H1 (cell line): Measurements from ENCODE around the gene NR5A2. TPM values are rescaled to one million over a fixed set of nuclear protein-coding genes. Genes with fewer than 3 reads are reported as not detected.

Experiments
- CTCF ChIA-PET: fragments of 300-600 bp; sonication (Branson Sonifier 250); formaldehyde crosslinking; loops from one replicate; lab custom pipeline; 2021; ENCODE audit not compliant: partially characterized antibody; lab: Charles Lee
- POLR2A ChIA-PET: fragments of 300-600 bp; sonication (Branson Sonifier 250); formaldehyde crosslinking; loops from one replicate; lab custom pipeline; 2021; ENCODE audit warnings: inconsistent platforms; ENCODE audit not compliant: partially characterized antibody; lab: Charles Lee
- DNase-seq, 2 experiments: peaks; one replicate each; pipeline versions ENCODE4 v3.0.0 to v3.0.0-alpha.2; 2010 to 2022; ENCODE audit warnings: low spot score in 2 of 2, low read depth in 1 of 2, mixed read lengths in 1 of 2
- FAIRE-seq: peaks from 2 replicates; lab custom pipeline; 2011; peaks lifted over from hg19 to GRCh38; lab: Jason Lieb, UNC
- H2AFZ ChIP-seq: 2 replicates; pipeline ENCODE4 v1.8.1; 2012; ENCODE audit warnings: low read length, inconsistent platforms
- H2AK5ac ChIP-seq: 2 replicates; pipeline ENCODE4 v1.6.1; 2013; ENCODE audit warnings: low read depth, low read length
- H2BK120ac ChIP-seq: replicated peaks from 2 replicates; pipeline ENCODE3; 2013; ENCODE audit warnings: low read depth, low read length, inconsistent platforms
- H2BK12ac ChIP-seq: 2 replicates; pipeline ENCODE4 v1.6.1; 2013; ENCODE audit warnings: low read depth, low read length
- H2BK15ac ChIP-seq: 2 replicates; pipeline ENCODE4 v1.6.1; 2013; ENCODE audit warnings: low read length
- H2BK20ac ChIP-seq: 2 replicates; pipeline ENCODE4 v1.6.1; 2013; ENCODE audit warnings: low read length
- H2BK5ac ChIP-seq: 2 replicates; pipeline ENCODE4 v1.6.1; 2013; ENCODE audit warnings: low read depth, low read length
- H3K14ac ChIP-seq: 2 replicates; pipeline ENCODE4 v1.6.1; 2013; ENCODE audit warnings: inconsistent platforms; ENCODE audit not compliant: insufficient read length
- H3K18ac ChIP-seq: 2 replicates; pipeline ENCODE4 v1.6.1; 2013; ENCODE audit warnings: low read length; ENCODE audit errors: extremely low read depth
- H3K23ac ChIP-seq: 2 replicates; pipeline ENCODE4 v1.6.1; 2013; ENCODE audit warnings: inconsistent platforms; ENCODE audit not compliant: insufficient read length
- H3K23me2 ChIP-seq: 2 replicates; pipeline ENCODE4 v1.6.1; 2013; ENCODE audit warnings: low read depth, low read length
- H3K27ac ChIP-seq: 2 replicates; pipeline ENCODE4 v1.6.1; 2011; ENCODE audit warnings: low read depth, low read length, inconsistent platforms
- H3K27me3 ChIP-seq, 4 experiments: replicated peaks in 1 of 4; 1 replicate in 1 of 4; 2 replicates in 3 of 4; pipeline versions ENCODE4 v1.6.1 to v1.8.1; 2011 to 2013; ENCODE audit warnings: low read length in 3 of 4, mild to moderate bottlenecking in 3 of 4, inconsistent platforms in 2 of 4, mixed read lengths in 2 of 4, moderate library complexity in 1 of 4; ENCODE audit not compliant: control insufficient read depth in 3 of 4, insufficient read depth in 3 of 4; ENCODE audit errors: extremely low read depth in 1 of 4
- H3K36me3 ChIP-seq, 4 experiments: 2 replicates each; pipeline versions ENCODE4 v1.6.1 to v1.8.1; 2011 to 2013; ENCODE audit warnings: mild to moderate bottlenecking in 4 of 4, low read length in 3 of 4, moderate library complexity in 2 of 4, control low read depth in 1 of 4, inconsistent platforms in 1 of 4; ENCODE audit not compliant: insufficient read depth in 4 of 4, control insufficient read depth in 2 of 4
- H3K4ac ChIP-seq: replicated peaks from 2 replicates; pipeline ENCODE3; 2013; ENCODE audit warnings: low read length, low read depth, mixed read lengths, inconsistent platforms; ENCODE audit not compliant: insufficient read length
- H3K4me1 ChIP-seq, 4 experiments: replicated peaks in 1 of 4; 1 replicate in 1 of 4; 2 replicates in 3 of 4; pipeline versions ENCODE4 v1.6.1 to v1.8.1; 2011 to 2013; ENCODE audit warnings: low read length in 3 of 4, inconsistent platforms in 2 of 4, mixed read lengths in 1 of 4; ENCODE audit not compliant: insufficient read depth in 4 of 4, control insufficient read depth in 3 of 4
- H3K4me2 ChIP-seq, 2 experiments: 2 replicates each; pipeline versions ENCODE4 v1.6.1 to v1.8.1; 2011 to 2013; ENCODE audit warnings: low read depth in 2 of 2, low read length in 2 of 2, control low read depth in 1 of 2, inconsistent platforms in 1 of 2, mild to moderate bottlenecking in 1 of 2; ENCODE audit not compliant: insufficient read depth in 1 of 2
- H3K4me3 ChIP-seq, 4 experiments: fragments of 200-600, 300-600 bp in 1 of 4; sonication (generic), shearing (Covaris generic), sonication (Bioruptor Twin) in 1 of 4; 2 replicates each; pipeline versions ENCODE4 v1.5.1 to v1.8.1; 2011 to 2016; ENCODE audit warnings: low read length in 4 of 4, low read depth in 3 of 4, control low read depth in 2 of 4, inconsistent platforms in 2 of 4, mild to moderate bottlenecking in 2 of 4, mixed read lengths in 1 of 4, moderate library complexity in 1 of 4; ENCODE audit not compliant: insufficient read depth in 2 of 4; ENCODE audit errors: extremely low read depth in 1 of 4
- H3K56ac ChIP-seq: replicated peaks from 2 replicates; pipeline ENCODE3; 2013; ENCODE audit warnings: low read depth, mild to moderate bottlenecking, mixed read lengths, low read length, inconsistent platforms; ENCODE audit not compliant: insufficient read length
- H3K79me1 ChIP-seq: 2 replicates; pipeline ENCODE4 v1.6.1; 2013; ENCODE audit warnings: low read depth, low read length, control low read depth
- H3K79me2 ChIP-seq, 2 experiments: 2 replicates each; pipeline versions ENCODE4 v1.6.1 to v1.8.1; 2012 to 2013; ENCODE audit warnings: low read length in 2 of 2, mild to moderate bottlenecking in 2 of 2, inconsistent platforms in 1 of 2; ENCODE audit not compliant: insufficient read depth in 2 of 2, control insufficient read depth in 1 of 2
- H3K9ac ChIP-seq, 4 experiments: replicated peaks in 1 of 4; 1 replicate in 1 of 4; 2 replicates in 3 of 4; pipeline versions ENCODE4 v1.6.1 to v1.8.1; 2011 to 2013; ENCODE audit warnings: low read depth in 3 of 4, low read length in 3 of 4, control low read depth in 2 of 4, mild to moderate bottlenecking in 2 of 4, moderate library complexity in 2 of 4, inconsistent platforms in 1 of 4; ENCODE audit errors: extremely low read depth in 1 of 4
- H3K9me3 ChIP-seq, 2 experiments: 2 replicates each; pipeline versions ENCODE4 v1.6.1 to v1.8.1; 2012 to 2013; ENCODE audit warnings: mild to moderate bottlenecking in 2 of 2, moderate library complexity in 2 of 2, control low read depth in 1 of 2, inconsistent platforms in 1 of 2, low read depth in 1 of 2, low read length in 1 of 2, mixed read lengths in 1 of 2; ENCODE audit not compliant: insufficient read depth in 2 of 2
- H4K20me1 ChIP-seq, 2 experiments: replicated peaks in 1 of 2; 2 replicates each; pipeline versions ENCODE3 to v1.8.1; 2011 to 2013; ENCODE audit warnings: inconsistent platforms in 2 of 2, low read length in 2 of 2, mild to moderate bottlenecking in 1 of 2; ENCODE audit not compliant: insufficient read depth in 2 of 2, control insufficient read depth in 1 of 2
- H4K5ac ChIP-seq: 2 replicates; pipeline ENCODE4 v1.6.1; 2013; ENCODE audit warnings: low read length, low read depth, mixed read lengths, inconsistent platforms; ENCODE audit not compliant: insufficient read length
- H4K8ac ChIP-seq: 2 replicates; pipeline ENCODE4 v1.8.0; 2013; ENCODE audit warnings: mild to moderate bottlenecking, moderate library complexity, low read length, inconsistent platforms; ENCODE audit not compliant: insufficient read depth; ENCODE audit errors: extremely low read depth
- H4K91ac ChIP-seq: replicated peaks from 2 replicates; pipeline ENCODE3; 2013; ENCODE audit warnings: low read length, mixed read lengths, inconsistent platforms; ENCODE audit not compliant: insufficient read length
- BCL11A ChIP-seq, 2 experiments: IDR thresholded peaks; one replicate each; pipeline ENCODE4 v1.6.1; 2011; ENCODE audit warnings: low read depth in 2 of 2, low read length in 2 of 2, mild to moderate bottlenecking in 2 of 2
- CHD2 ChIP-seq: IDR thresholded peaks from 2 replicates; pipeline ENCODE4 v1.6.1; 2012; ENCODE audit warnings: low read length, improper control_type of control experiment
- E2F6 ChIP-seq: IDR thresholded peaks from 2 replicates; pipeline ENCODE4 v1.6.1; 2012; ENCODE audit warnings: inconsistent platforms
- EP300 ChIP-seq, 2 experiments: IDR thresholded peaks; 1 replicate in 1 of 2; 2 replicates in 1 of 2; pipeline ENCODE4 v1.6.1; 2011 to 2012; ENCODE audit warnings: low read depth in 2 of 2, low read length in 2 of 2, mild to moderate bottlenecking in 2 of 2, borderline replicate concordance in 1 of 2, inconsistent platforms in 1 of 2, moderate library complexity in 1 of 2
- KDM4A ChIP-seq: IDR thresholded peaks from one replicate; pipeline ENCODE4 v1.7.1; 2012; ENCODE audit warnings: low read depth, mild to moderate bottlenecking, moderate library complexity, low read length, inconsistent platforms; ENCODE audit not compliant: severe bottlenecking
- MAFK ChIP-seq: IDR thresholded peaks from 2 replicates; pipeline ENCODE4 v1.6.1; 2012; ENCODE audit warnings: low read depth, mild to moderate bottlenecking, improper control_type of control experiment, low read length
- MAX ChIP-seq: IDR thresholded peaks from 2 replicates; pipeline ENCODE4 v1.6.1; 2012; ENCODE audit warnings: inconsistent platforms
- TCF12 ChIP-seq: IDR thresholded peaks from 2 replicates; pipeline ENCODE4 v1.6.1; 2011; ENCODE audit warnings: low read depth, mild to moderate bottlenecking, low read length
- TEAD4 ChIP-seq: IDR thresholded peaks from 2 replicates; pipeline ENCODE4 v1.6.1; 2012; ENCODE audit warnings: low read depth, low read length, inconsistent platforms, mixed read lengths
- WGBS, 2 experiments: shearing (Covaris generic) in 1 of 2; methylation state at CpG; one replicate each; pipeline versions ENCODE4 v1.1.6 to v1.1.7; 2013 to 2015; ENCODE audit warnings: low lambda C conversion rate in 2 of 2, mixed read lengths in 2 of 2, inconsistent platforms in 1 of 2, low coverage in 1 of 2, missing lambda C conversion rate in 1 of 2; ENCODE audit not compliant: insufficient replicate concordance in 2 of 2, insufficient coverage in 1 of 2, insufficient read length in 1 of 2; ENCODE audit errors: extremely low coverage in 1 of 2, missing lambda C conversion rate in 1 of 2; 5-methylcytosine and 5-hydroxymethylcytosine counted together
- polyA plus RNA-seq, 7 experiments: library from polyadenylated mRNA; depleted of rRNA in 3 of 7; stranded (reverse) in 5 of 7; unstranded in 2 of 7; fragments of >200 nt in 5 of 7; fragments of 200-250 nt in 2 of 7; gene quantifications; 1 replicate in 5 of 7; 2 replicates in 1 of 7; 4 replicates in 1 of 7; pipeline versions ENCODE4 v1.2.1 to v1.2.3, GENCODE V29; 2011 to 2013; ENCODE audit warnings: missing spikeins in 2 of 7, mixed read lengths in 2 of 7
- total RNA-seq: library from RNA; stranded (reverse); fragmentation: NEBNext Ultra II Directional; extraction: Animal tissue kit (Norgen Biotek cat#: 25700); gene quantifications from 2 replicates; pipeline ENCODE4 v1.2.1, GENCODE V29; 2021

The NR5A2 gene
- total and polyA plus RNA-seq, 2 of the 8 experiments (the other 6 are each of a cell fraction or from before 2014, with no cell fraction given) = 1.7 to 11.6 TPM

DNA sequence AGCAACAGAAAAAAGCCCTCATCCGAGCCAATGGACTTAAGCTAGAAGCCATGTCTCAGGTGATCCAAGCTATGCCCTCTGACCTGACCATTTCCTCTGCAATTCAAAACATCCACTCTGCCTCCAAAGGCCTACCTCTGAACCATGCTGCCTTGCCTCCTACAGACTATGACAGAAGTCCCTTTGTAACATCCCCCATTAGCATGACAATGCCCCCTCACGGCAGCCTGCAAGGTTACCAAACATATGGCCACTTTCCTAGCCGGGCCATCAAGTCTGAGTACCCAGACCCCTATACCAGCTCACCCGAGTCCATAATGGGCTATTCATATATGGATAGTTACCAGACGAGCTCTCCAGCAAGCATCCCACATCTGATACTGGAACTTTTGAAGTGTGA is 20.7 kb downstream of the NR5A2 start:
- peak overlapping the region; percentile 2; the same call in 1 of the 2 replicates for H2AK5ac ChIP-seq
- H4K5ac ChIP-seq = peak overlapping the region; percentile 82
- peak overlapping the region; percentile 83 for H4K91ac ChIP-seq
- no peak overlapping the region for H2BK20ac ChIP-seq
- peak overlapping the region; percentile 85 for H2BK5ac ChIP-seq
- peak overlapping the region; percentile 6 to 50 (median 12); a peak in 5 of 8 replicates for H3K4me3 ChIP-seq
- ChIA-PET CTCF (interaction anchor here (0.6 to 1.2 kb wide), 2 partner anchors 364 to 891 kb away, joined by 3 to 4 read pairs; no protein-coding TSS in a partner anchor), POLR2A (interaction anchor here (0.6 to 3.1 kb wide), 6 partner anchors 11 to 456 kb away, joined by 3 to 36 read pairs (median 3); no protein-coding TSS in a partner anchor)
- no peak overlapping the region for H2BK15ac ChIP-seq
- peaks cover 0 to 10% (median 4%) of the 10 kb centered on the region in 4 experiments; a peak in 5 of 7 replicates for H3K27me3 ChIP-seq
- H4K8ac ChIP-seq = no peak overlapping the region
- peak overlapping the region in 1 of 4 experiments; percentile 22; a peak in 2 of 7 replicates for H3K9ac ChIP-seq
- peak overlapping the region; percentile 96 for H2BK12ac ChIP-seq
- WGBS, 2 experiments = 3% methylated on average over 5 of the region's 5 CpGs; no CpG with 5 or more reads in 1 of the 2 experiments
- no peak overlapping the region for H3K23ac ChIP-seq
- no peaks in the 10 kb centered on the region; the same call in 1 of the 2 replicates for H3K23me2 ChIP-seq
- H3K4me1 ChIP-seq = peaks cover 1 to 16% (median 10%) of the 10 kb centered on the region in 4 experiments; a peak in 5 of 7 replicates
- H3K4ac ChIP-seq = no peak overlapping the region
- peak overlapping the region; percentile 49 for H2BK120ac ChIP-seq
- H4K20me1 ChIP-seq = no peaks in the 10 kb centered on the region
- H3K79me2 ChIP-seq = peaks cover 0 to 26% of the 10 kb centered on the region in 2 experiments; a peak in 2 of 4 replicates
- peak overlapping the region; percentile 66 for H3K4me2 ChIP-seq
- peak overlapping the region; percentile 50 for H3K14ac ChIP-seq
- H3K27ac ChIP-seq = peak overlapping the region; percentile 68
- no peaks in the 10 kb centered on the region for H3K36me3 ChIP-seq
- peak overlapping the region; percentile 32 for H3K56ac ChIP-seq
- H3K79me1 ChIP-seq = no peaks in the 10 kb centered on the region
- no peaks in the 10 kb centered on the region for H3K9me3 ChIP-seq
- peak; percentile 84 to 88 for DNase-seq
- H2AFZ ChIP-seq = peak overlapping the region; percentile 19; the same call in 1 of the 2 replicates
- peak overlapping the region; percentile 84 for H3K18ac ChIP-seq
- peak; percentile 99 for FAIRE-seq
- TF ChIP-seq BCL11A (IDR thresholded peaks at IDR 0.05; ENCODE audit: low read depth in 2 of 2, low read length in 2 of 2) = peak in 1 of 2 experiments; percentile 20
- TF ChIP-seq MAFK = no peak
- peak; percentile 13; the same call in 1 of the 2 replicates for TF ChIP-seq CHD2
- peak in 1 of 2 experiments; percentile 57; a peak in 1 of 3 replicates for TF ChIP-seq EP300 (IDR thresholded peaks at IDR 0.05; ENCODE audit: borderline replicate concordance in 1 of 2, low read depth in 2 of 2, low read length in 2 of 2)
- TF ChIP-seq KDM4A = no peak
- peak; percentile 69; the same call in 1 of the 2 replicates for TF ChIP-seq TCF12
- 0 out of 2 replicates have a peak, but pooled peaks have one; percentile 12 for TF ChIP-seq E2F6
- peak; percentile 93 for TF ChIP-seq MAX
- peak; percentile 76 for TF ChIP-seq TEAD4
